ENCODE measurements around the gene CDH22. TPM values are rescaled to one million over a fixed set of nuclear protein-coding genes. Genes with fewer than 3 reads are reported as not detected.

The CDH22 gene
- total and polyA plus RNA-seq, 4 donors = 0.03 to 0.25 (median 0.09) TPM

DNA sequence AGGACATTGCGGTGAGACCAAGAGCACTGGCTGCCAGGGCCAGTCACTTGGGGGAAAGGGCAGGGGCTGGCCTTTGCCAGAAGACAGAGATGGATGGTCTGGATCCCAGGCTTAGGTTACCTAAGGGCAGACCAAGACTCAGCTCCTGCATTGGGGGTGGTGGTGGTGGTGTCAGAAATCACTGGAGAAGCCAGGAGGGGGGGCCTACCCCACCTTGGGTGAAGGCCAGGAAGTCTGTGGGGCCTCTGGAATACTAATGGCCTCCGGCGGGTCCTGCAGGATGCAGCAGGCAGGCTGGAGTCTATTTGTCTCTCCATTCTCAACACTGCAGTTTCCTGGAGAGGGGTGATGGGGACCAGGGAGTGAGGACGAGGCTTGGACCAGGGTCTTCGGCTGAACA is 157.4 kb downstream of the CDH22 start:
- no peaks in the 10 kb centered on the region for H3K36me3 ChIP-seq (ENCODE audit: control insufficient read depth in 4 of 4, insufficient read depth in 4 of 4, low read length in 4 of 4)

GRCh38 chr20:46148313-46149208 is 159.7 kb downstream of the CDH22 start:
- Histone ChIP-seq H3K9ac (ENCODE audit: insufficient read depth in 1 of 2, low read length in 2 of 2) (no peak overlapping the region), H3K36me3 (ENCODE audit: control insufficient read depth in 4 of 4, insufficient read depth in 4 of 4, low read length in 4 of 4) (no peaks in the 10 kb centered on the region), H3K27ac (ENCODE audit: low read depth in 1 of 2, low read length in 1 of 2) (no peak overlapping the region), H3K9me3 (ENCODE audit: control insufficient read depth in 4 of 4, insufficient read depth in 3 of 4, low read length in 3 of 4) (no peaks in the 10 kb centered on the region), H3K4me3 (no peak overlapping the region), H3K27me3 (ENCODE audit: control insufficient read depth in 3 of 3, insufficient read depth in 3 of 3, low read length in 2 of 3) (peaks cover 0 to 7% (median under 1%) of the 10 kb centered on the region in 3 donors), H3K4me1 (ENCODE audit: control insufficient read depth in 5 of 5, insufficient read depth in 5 of 5, low read length in 5 of 5) (no peaks in the 10 kb centered on the region)
- ATAC-seq (ENCODE audit: insufficient read depth, low FRiP score) (no peak), DNase-seq (no peak)
- 78 to 84% methylated on average over 14 of the region's 14 CpGs for WGBS, 2 donors
- TF ChIP-seq CTCF (IDR thresholded peaks at IDR 0.05; ENCODE audit: control extremely low read depth, extremely low read depth) = no peak

More for the DNA sequence above, 157.4 kb downstream of the CDH22 start:
- peak overlapping the region; percentile 5 for H3K4me3 ChIP-seq
- no peak overlapping the region for H3K27ac ChIP-seq (ENCODE audit: low read depth in 1 of 2, low read length in 1 of 2)
- H3K9ac ChIP-seq (ENCODE audit: insufficient read depth in 1 of 2, low read length in 2 of 2) = no peak overlapping the region
- H3K27me3 ChIP-seq (ENCODE audit: control insufficient read depth in 3 of 3, insufficient read depth in 3 of 3, low read length in 2 of 3) = peaks cover 0 to 15% (median 2%) of the 10 kb centered on the region in 3 donors
- no peaks in the 10 kb centered on the region for H3K4me1 ChIP-seq (ENCODE audit: control insufficient read depth in 5 of 5, insufficient read depth in 5 of 5, low read length in 5 of 5)
- no peak for ATAC-seq (ENCODE audit: insufficient read depth, low FRiP score)
- H3K9me3 ChIP-seq (ENCODE audit: control insufficient read depth in 4 of 4, insufficient read depth in 3 of 4, low read length in 3 of 4) = no peaks in the 10 kb centered on the region
- no peak for TF ChIP-seq CTCF (IDR thresholded peaks at IDR 0.05; ENCODE audit: control extremely low read depth, extremely low read depth)
- WGBS, 2 donors = 43 to 53% methylated on average over 5 of the region's 5 CpGs
- no peak for DNase-seq

DNA sequence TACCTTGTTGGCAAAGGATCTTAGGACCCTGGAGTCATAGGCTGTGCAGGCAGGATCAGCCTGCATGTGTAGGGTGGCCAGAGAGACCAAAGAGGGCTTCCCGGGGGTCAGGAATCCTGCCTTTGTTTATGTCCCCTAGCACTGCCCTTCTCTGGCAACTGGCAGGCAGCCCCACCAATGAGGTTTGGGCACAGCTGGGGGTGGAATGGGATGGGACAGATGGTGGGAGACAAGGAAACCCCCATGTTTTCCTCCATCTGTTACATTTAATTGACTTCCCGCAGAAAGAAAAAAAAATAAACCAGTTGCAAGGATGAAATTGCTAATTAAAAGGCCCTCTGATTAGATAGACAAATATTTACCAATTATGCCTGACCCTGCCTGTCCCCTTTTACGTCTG is 162.6 kb downstream of the CDH22 start:
- ATAC-seq (ENCODE audit: insufficient read depth, low FRiP score) = no peak
- DNase-seq = no peak
- Histone ChIP-seq H3K9ac (ENCODE audit: insufficient read depth in 1 of 2, low read length in 2 of 2) (no peak overlapping the region), H3K4me3 (no peak overlapping the region), H3K9me3 (ENCODE audit: control insufficient read depth in 4 of 4, insufficient read depth in 3 of 4, low read length in 3 of 4) (no peaks in the 10 kb centered on the region), H3K36me3 (ENCODE audit: control insufficient read depth in 4 of 4, insufficient read depth in 4 of 4, low read length in 4 of 4) (no peaks in the 10 kb centered on the region), H3K4me1 (ENCODE audit: control insufficient read depth in 5 of 5, insufficient read depth in 5 of 5, low read length in 5 of 5) (no peaks in the 10 kb centered on the region), H3K27me3 (ENCODE audit: control insufficient read depth in 3 of 3, insufficient read depth in 3 of 3, low read length in 2 of 3) (peaks cover 0 to 7% (median 3%) of the 10 kb centered on the region in 3 donors), H3K27ac (ENCODE audit: low read depth in 1 of 2, low read length in 1 of 2) (no peak overlapping the region)
- TF ChIP-seq CTCF (IDR thresholded peaks at IDR 0.05; ENCODE audit: control extremely low read depth, extremely low read depth) = no peak
- 37 to 65% methylated on average over 3 of the region's 3 CpGs for WGBS, 2 donors

Data from lung (tissue), 12 donors.